Measurements from ENCODE around the gene LMO3.
"Not testable (repeated sequence)": the region's sequence is repeated elsewhere in the genome, so short reads cannot be mapped to it uniquely, and the experiment has no call there.

The LMO3 gene

GRCh38 chr12:16542586-16542985 lies 63.4 kb downstream of the LMO3 start:
- DNase-seq (ENCODE audit: low read depth) = no peak

GRCh38 chr12:16537652-16538051 lies 68.3 kb downstream of the LMO3 start:
- DNase-seq (ENCODE audit: low read depth) = not testable (repeated sequence)

GRCh38 chr12:16531621-16532020 lies 74.3 kb downstream of the LMO3 start:
- DNase-seq (ENCODE audit: low read depth) = no peak

- no peak for DNase-seq (ENCODE audit: low read depth)
These were observed 75.6 kb downstream of the LMO3 start for GRCh38 chr12:16530268-16530850.

GRCh38 chr12:16526693-16527092 lies 79.3 kb downstream of the LMO3 start:
- DNase-seq (ENCODE audit: low read depth) = no peak

- no peak for DNase-seq (ENCODE audit: low read depth)
These were observed 81.6 kb downstream of the LMO3 start for GRCh38 chr12:16524378-16524777.

- no peak for DNase-seq (ENCODE audit: low read depth)
These were observed 82.0 kb downstream of the LMO3 start for GRCh38 chr12:16523951-16524331.

- no peak for DNase-seq (ENCODE audit: low read depth)
These were observed 82.5 kb downstream of the LMO3 start for GRCh38 chr12:16523284-16523950.

- DNase-seq (ENCODE audit: low read depth) = no peak
These were observed 85.6 kb downstream of the LMO3 start for GRCh38 chr12:16520328-16520727.

- no peak for DNase-seq (ENCODE audit: low read depth)
These were observed 90.3 kb downstream of the LMO3 start for GRCh38 chr12:16515666-16516065.

GRCh38 chr12:16513231-16513630 lies 92.7 kb downstream of the LMO3 start:
- no peak for DNase-seq (ENCODE audit: low read depth)

GRCh38 chr12:16509411-16509810 lies 96.6 kb downstream of the LMO3 start:
- no peak for DNase-seq (ENCODE audit: low read depth)

- no peak for DNase-seq (ENCODE audit: low read depth)
These were observed 99.6 kb downstream of the LMO3 start for GRCh38 chr12:16506394-16506793.

GRCh38 chr12:16504200-16504599 lies 101.8 kb downstream of the LMO3 start:
- DNase-seq (ENCODE audit: low read depth) = no peak

- no peak for DNase-seq (ENCODE audit: low read depth)
These were observed 106.4 kb downstream of the LMO3 start for GRCh38 chr12:16499611-16500010.

All from activated gamma-delta T cell treated with anti-CD3 and anti-CD28 coated beads, Interleukin-2, amount 50 U/mL, for 16 hours (primary cell).